GM18517 (cell line): ENCODE data around the gene FOXA1.

Experiments
- ATAC-seq: cut with Tn5 transposase; IDR thresholded peaks from one replicate; pipeline ENCODE4 v1.9.1; 2021; ENCODE audit warnings: mild to moderate bottlenecking, moderate library complexity; ENCODE audit not compliant: unreplicated experiment

The FOXA1 gene

DNA sequence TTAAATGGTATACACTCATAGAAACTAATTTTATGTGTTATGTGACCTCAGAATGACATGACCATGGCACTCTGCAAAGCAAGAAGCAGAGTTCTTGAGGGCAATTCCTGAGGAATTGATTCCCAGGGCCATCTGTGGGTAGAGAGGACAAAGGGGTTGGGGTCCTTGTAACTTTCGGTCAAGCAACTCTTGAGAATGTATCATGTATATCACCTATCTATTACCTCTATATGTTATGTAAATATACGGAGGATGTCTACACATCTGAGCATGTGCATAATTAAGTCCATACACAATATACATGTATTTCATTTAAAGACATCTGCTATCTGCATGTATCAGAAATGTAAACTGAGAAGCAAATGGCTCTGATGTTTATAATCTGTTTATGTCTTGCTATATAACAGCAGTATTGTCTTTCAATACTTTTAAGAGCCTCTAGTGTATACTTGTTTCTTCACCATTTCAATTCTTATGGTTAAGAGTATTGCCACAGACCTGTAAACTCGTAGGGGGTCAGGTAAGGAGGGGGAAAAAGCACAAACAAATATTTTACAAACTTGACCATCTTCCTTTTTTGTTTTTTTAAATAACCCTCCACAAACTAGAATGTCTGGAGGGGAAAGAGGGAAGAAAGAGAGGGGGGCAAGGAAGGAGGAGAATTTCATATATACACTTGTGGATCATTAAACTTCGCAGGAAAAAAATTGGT is 4.5 kb downstream of the FOXA1 start:
- ATAC-seq: no peak

DNA sequence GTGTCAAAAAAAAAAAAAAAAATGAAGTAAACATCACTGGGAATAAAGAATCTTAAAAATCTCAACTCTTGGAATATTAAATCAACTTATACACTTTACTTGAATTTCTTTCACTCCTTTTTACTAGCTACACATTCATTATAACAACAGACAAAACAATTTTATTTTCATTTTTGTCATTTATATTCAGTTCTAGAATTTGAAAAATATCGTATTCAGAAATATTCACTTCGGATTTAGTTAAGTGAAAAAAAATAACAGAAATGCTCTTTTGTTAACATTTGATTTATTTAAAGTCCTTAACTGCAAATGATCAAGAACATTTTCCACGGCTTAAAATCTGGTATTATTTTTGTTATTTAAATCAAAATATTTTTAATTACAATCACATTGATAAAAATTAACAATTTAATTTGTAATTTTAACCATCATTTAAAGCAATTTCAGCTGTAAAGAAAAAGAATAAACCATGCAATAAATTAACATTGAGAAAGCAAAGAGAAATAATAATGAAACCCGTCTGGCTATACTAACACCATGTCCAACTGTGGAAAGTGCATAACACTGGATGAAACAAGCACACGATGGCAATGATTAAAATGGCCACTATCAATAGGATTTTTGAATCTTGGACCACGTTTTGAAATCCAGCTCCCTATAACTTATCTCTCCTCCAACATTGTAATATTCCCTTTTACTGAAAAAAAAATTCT is 5.2 kb downstream of the FOXA1 start:
- no peak for ATAC-seq

DNA sequence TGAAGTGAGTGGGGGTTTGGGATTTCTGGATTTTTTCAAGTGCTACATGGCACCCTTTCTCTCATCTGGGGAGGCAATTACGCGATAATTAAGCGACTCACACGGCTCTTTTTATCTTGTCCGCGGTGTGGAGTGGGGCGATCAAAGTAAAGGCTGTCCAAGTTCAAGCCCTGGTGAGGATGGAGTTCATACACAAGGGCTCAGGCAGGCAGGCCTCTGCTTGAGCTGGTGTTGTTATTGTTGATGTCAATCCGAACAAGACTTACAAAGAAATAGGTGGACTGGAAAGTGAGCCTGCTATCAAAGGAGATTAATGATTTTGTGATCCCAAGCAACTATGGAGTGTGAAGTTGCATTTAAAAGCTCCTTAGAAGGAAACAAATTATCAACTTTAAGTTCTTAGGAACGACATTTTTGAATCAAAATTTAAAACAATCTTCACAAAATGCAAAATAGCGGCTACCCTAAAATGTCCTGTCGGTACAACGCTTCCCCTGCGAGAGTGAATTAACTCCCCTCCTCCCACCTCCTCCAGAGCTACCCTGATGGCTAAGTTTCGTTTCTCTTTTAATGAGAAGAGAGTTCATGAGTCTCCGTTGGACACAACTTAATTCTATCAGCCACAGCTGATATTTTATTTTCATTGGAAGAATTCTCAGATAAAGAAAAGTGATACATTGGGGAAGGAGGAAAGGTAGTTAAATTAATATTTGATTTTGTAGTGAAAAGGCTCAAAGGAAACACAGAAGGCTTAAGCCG is 5.9 kb downstream of the FOXA1 start:
- ATAC-seq: no peak

- no peak for ATAC-seq
Measured at GRCh38 chr14:37588667-37588955, 6.4 kb downstream of the FOXA1 start.

- no peak for ATAC-seq
Measured at GRCh38 chr14:37587881-37588666, 7.0 kb downstream of the FOXA1 start.

- ATAC-seq: no peak
Measured at GRCh38 chr14:37587131-37587803, 7.8 kb downstream of the FOXA1 start.

- ATAC-seq: no peak
Measured at GRCh38 chr14:37586797-37587130, 8.3 kb downstream of the FOXA1 start.

- ATAC-seq: no peak
Measured at GRCh38 chr14:37585971-37586796, 8.9 kb downstream of the FOXA1 start.

- no peak for ATAC-seq
Measured at GRCh38 chr14:37585101-37585511, 9.9 kb downstream of the FOXA1 start.

DNA sequence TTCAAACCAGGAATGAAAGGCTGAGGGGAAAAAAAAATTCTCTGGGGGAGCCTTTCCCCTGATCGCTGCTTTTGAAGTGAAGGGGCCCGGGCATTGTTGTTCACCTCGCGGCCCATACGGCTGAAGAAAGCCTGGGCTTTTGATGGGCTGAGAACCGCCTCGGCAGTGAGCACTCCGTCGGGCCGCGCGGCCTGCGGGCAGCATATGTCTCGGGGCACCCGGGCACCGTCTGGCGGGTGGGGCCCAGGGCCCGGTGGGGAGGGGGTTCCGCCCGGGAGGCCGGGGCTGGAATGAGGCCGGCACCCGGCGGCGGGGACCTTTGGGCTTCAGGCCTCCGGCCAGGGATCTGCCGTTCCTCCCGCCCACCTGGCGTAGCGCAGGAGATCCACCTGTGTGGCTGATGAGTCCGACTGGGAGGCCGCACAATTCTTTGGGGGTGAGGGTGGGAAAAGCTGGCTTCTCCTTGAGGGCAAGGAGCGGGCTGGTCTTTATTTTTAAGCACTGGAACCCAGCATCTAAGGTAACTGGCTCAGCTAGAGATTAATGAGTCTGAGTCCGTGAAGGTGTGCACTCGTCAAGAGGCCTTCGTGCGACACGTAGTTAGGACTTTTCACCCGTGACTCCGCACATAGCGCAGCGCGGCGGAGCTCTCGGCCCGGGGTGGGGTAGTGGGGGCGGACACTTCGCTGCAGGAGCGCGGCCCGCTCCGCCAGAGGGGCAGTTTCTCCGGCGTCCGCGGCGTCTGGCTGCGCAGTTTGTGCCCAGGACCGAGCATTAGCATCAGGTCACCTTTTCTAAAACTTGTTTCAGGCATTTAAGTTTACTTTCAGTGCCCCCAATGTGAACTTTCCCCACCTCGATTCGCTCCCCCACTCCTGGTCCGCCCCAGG is 10.6 kb downstream of the FOXA1 start:
- ATAC-seq: no peak

DNA sequence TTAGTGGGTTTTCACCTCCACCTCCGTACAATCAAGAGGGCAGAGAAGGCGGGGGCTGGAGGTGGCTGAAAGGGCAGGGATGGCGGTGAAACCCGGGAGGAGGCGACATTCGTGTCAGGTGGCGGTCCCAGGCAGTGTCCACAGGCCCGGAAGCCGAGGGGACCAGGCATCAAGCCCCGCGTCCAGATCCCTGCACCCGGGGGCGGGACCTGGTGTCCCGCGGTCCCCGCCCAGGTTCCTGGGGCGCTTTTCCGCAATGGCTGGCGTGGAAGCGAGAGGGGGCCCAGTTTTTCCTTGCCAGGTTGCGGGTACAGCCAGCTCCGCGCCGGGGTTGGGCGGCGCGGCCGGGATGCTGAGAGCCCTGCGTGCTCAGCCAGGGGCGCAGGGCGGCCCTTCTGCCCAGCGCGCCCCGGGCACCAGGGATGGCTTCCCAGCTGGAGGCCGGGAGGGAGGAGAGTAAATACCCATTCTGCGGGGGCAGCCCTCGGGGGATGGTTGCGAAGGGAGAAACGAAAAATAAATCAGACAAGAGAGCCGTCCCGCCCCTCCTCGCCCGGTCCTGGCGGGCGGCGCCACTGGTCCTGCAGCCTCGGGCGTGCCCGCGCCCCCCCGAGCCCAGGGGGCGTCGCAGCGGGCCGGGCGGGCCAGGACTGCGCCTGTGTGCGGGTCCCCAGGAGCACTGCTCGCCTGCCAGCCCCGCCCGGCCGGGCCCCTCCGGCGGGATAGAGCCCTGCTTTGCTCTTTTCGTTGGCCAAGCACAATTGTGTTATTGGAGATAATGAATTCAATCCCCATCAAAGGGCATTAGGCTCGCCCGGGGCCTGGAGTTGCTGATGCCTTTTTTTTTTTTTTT is 11.5 kb downstream of the FOXA1 start:
- no peak for ATAC-seq

GRCh38 chr14:37580146-37580545 is 14.9 kb downstream of the FOXA1 start:
- ATAC-seq: no peak

- ATAC-seq: no peak
Measured at GRCh38 chr14:37579274-37579673, 15.8 kb downstream of the FOXA1 start.

DNA sequence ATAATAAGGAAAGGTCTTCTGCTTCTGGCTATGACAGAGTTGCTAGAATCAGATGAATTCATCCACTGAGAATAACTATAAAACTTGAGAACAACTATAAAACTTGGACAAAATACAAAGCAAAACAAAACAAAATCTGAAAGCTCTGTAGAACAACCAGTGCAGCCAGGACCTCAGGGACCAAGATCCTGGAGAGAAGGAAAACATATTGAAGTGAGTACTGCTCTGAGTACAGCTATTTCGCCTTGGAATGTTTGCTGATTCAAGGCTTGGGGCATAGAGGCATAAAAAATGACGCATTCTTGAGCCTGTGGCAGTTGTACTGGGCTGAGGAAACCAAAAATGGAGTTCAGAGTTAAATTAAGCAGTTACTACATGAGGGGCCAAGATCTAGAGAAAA is 21.7 kb downstream of the FOXA1 start:
- ATAC-seq: no peak

DNA sequence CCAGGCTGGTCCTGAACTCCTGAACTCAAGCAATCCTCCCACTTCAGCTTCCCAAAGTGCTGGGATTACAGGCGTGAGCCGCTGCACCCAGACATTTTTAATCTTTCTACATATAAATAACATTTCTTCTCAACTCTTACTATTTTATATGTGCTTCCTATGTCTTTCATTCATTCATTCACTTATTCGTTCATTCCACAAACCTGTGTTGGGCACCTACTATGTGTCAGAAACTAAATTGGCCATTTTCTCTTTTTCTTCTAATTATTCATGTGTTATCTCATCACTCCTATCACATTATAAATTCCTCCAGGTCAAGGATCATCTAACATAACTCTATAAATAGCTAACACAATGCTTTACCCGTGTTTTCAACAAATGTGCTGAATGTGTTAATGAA is 23.7 kb downstream of the FOXA1 start:
- ATAC-seq: no peak

- ATAC-seq: no peak
Measured at GRCh38 chr14:37569729-37570128, 25.3 kb downstream of the FOXA1 start.

GRCh38 chr14:37566811-37567371 is 28.2 kb downstream of the FOXA1 start:
- no peak for ATAC-seq

DNA sequence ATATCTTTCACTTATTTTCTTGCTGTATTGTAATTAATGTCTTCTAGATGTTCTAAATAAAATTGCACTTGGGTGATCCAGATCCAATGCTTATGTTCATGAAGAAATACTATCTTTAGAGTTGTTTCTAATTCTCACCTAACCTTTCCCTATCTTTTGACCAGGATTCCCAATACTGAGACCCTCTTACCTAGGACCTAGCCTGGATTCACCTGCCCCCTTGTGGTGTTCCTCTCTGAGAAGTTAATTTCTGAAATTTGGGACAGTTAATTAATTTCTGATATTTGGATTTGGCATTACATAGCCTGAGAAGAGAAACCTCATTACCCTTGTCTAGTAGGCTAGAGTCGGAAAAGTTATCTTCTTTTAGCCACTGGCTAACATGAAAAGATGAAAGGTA is 29.5 kb downstream of the FOXA1 start:
- no peak for ATAC-seq
